Measurements from ENCODE around the gene FUT8.

DNA sequence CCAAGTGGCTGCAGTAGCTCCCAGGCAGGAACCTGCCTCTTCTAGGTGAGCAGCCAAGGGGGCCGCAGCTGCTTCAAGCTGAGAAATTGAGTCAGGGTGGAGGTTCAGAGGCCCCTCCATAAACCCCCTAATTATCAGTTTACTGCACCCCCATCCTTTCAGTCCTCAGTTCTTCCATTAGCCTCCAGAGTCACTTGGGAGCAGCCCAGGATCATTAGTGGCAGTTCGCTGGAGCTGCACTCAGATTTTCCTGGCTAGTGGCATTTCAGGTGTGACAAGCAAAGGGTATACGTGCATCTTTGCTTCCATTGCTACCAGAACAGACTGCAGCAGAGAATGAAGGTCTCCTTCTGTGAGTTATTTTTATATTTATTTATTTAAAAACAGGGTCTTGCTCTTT is 358.7 kb downstream of the FUT8 start:
- TF ChIP-seq, protein P1, sequence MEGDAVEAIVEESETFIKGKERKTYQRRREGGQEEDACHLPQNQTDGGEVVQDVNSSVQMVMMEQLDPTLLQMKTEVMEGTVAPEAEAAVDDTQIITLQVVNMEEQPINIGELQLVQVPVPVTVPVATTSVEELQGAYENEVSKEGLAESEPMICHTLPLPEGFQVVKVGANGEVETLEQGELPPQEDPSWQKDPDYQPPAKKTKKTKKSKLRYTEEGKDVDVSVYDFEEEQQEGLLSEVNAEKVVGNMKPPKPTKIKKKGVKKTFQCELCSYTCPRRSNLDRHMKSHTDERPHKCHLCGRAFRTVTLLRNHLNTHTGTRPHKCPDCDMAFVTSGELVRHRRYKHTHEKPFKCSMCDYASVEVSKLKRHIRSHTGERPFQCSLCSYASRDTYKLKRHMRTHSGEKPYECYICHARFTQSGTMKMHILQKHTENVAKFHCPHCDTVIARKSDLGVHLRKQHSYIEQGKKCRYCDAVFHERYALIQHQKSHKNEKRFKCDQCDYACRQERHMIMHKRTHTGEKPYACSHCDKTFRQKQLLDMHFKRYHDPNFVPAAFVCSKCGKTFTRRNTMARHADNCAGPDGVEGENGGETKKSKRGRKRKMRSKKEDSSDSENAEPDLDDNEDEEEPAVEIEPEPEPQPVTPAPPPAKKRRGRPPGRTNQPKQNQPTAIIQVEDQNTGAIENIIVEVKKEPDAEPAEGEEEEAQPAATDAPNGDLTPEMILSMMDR (IDR thresholded peaks at IDR 0.05), result no peak
- no peak for TF ChIP-seq POLR2A (IDR thresholded peaks at IDR 0.05)

Data from thyroid gland (tissue), 4 donors.